HUES64 (cell line): ENCODE results near the gene FAM241B. TPM values are rescaled to one million over a fixed set of nuclear protein-coding genes. Genes with fewer than 3 reads are reported as not detected.
A peak's percentile ranks its signal among the peaks of the same experiment; 100 is the strongest.

Experiments
- H3K27ac ChIP-seq: 2 replicates; pipeline ENCODE4 v1.7.0; 2013; ENCODE audit warnings: low read depth, low read length, inconsistent platforms
- H3K27me3 ChIP-seq: 2 replicates; pipeline ENCODE4 v1.6.1; 2013; ENCODE audit warnings: mild to moderate bottlenecking, low read length; ENCODE audit not compliant: insufficient read depth
- H3K36me3 ChIP-seq: 2 replicates; pipeline ENCODE4 v1.6.1; 2013; ENCODE audit warnings: mild to moderate bottlenecking, low read length; ENCODE audit not compliant: insufficient read depth
- H3K4me1 ChIP-seq: 2 replicates; pipeline ENCODE4 v1.6.1; 2013; ENCODE audit warnings: mild to moderate bottlenecking, low read length, moderate library complexity; ENCODE audit not compliant: insufficient read depth
- H3K4me3 ChIP-seq: 2 replicates; pipeline ENCODE4 v1.5.1; 2013; ENCODE audit warnings: mild to moderate bottlenecking, low read length, moderate library complexity
- H3K9ac ChIP-seq: 2 replicates; pipeline ENCODE4 v1.6.1; 2013; ENCODE audit warnings: mild to moderate bottlenecking, low read depth, low read length
- H3K9me3 ChIP-seq: 2 replicates; pipeline ENCODE4 v1.6.1; 2013; ENCODE audit warnings: low read depth, low read length; ENCODE audit not compliant: insufficient read depth
- WGBS: fragments of 150-250, 120-280 bp; methylation state at CpG from one replicate; pipeline ENCODE4 v1.1.7; 2013; ENCODE audit warnings: missing lambda C conversion rate; 5-methylcytosine and 5-hydroxymethylcytosine counted together
- polyA plus RNA-seq, 2 experiments: library from polyadenylated mRNA; stranded (reverse); fragments of 50-300 nt; gene quantifications; one replicate each; pipeline ENCODE4 v1.2.3, GENCODE V29; 2013

FAM241B gene, protein sequence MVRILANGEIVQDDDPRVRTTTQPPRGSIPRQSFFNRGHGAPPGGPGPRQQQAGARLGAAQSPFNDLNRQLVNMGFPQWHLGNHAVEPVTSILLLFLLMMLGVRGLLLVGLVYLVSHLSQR
- 10.6 TPM for polyA plus RNA-seq (2013, experiment 1 of 2)
- polyA plus RNA-seq (2013, experiment 2 of 2), result 14.2 TPM

DNA sequence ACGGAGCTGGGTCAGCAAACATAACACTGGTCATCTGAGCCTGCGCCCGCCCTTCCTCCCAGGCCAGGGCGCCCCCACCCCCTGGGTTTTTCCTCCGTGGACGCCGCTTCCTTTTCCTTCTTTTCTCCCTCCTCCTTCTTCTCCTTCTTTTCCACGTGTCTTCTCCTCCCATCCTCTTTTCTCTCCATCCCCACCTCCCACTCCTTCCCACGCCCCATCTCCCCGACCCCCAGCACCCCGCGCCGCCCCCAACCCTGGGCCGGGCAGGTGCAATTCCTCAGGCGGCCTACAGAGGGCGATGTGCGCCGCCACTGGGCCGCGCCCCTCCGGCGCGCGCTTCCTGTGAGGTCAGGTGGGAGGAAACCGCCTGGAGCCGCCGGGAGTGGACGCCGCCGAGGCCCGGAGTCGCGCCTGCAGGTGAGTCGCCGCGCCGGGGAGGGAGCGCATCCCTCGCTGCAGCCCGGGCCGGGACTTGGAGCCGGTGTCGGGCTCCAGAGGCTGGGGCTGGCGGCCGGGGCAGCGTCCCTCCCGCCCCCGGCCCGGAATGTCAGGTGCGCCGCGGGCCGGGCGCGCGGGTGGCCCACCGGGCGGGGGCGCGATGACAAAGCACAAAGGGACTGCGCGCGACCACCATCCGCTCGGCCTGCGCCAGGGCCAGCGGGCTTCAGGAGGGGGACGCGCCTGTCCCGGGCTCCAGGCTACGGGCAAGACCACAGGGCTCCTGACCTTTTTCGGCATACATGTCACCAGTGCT lies at the start of gene FAM241B:
Gene FAM241B (plus strand): TSS at position 351 of the 754 bp plus-strand sequence. CDS start 1,497 bp downstream, outside the sequence.
- Histone ChIP-seq H3K27ac (no peak within 1 kb of the TSS), H3K9me3 (no peaks in the 10 kb centered on the region), H3K4me3 (peak within 1 kb of the TSS; percentile 75), H3K36me3 (peaks cover 24% of the 10 kb centered on the region), H3K27me3 (peaks cover 37% of the 10 kb centered on the region), H3K4me1 (no peaks in the 10 kb centered on the region), H3K9ac (peak within 1 kb of the TSS; percentile 77)
- 3% methylated on average over 72 of the region's 72 CpGs for WGBS

DNA sequence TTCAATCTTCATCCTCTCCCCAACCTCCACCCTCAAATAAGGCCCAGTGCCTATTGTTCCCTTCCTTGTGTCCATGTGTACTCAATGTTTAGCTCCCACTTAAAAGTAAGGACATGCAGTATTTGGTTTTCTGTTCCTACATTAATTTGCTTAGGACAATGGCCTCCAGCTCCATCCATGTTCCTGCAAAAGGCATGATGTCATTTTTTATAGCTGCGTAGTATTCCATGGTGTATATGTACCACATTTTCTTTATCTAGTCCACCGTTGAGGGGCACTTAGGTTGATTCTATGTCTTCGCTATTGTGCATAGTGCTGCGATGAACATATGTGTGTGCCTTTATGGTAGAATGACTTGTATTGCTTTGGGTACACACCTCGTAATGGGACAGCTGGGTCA lies 49.6 kb upstream of the FAM241B start:
- Histone ChIP-seq H3K4me1 (peaks cover 11% of the 10 kb centered on the region), H3K4me3 (no peak overlapping the region), H3K27ac (no peak overlapping the region), H3K9ac (no peak overlapping the region), H3K36me3 (no peaks in the 10 kb centered on the region), H3K9me3 (peaks cover 3% of the 10 kb centered on the region; the same call in 1 of the 2 replicates), H3K27me3 (peaks cover 99% of the 10 kb centered on the region)
- WGBS, result 86% methylated on average over 5 of the region's 5 CpGs

DNA sequence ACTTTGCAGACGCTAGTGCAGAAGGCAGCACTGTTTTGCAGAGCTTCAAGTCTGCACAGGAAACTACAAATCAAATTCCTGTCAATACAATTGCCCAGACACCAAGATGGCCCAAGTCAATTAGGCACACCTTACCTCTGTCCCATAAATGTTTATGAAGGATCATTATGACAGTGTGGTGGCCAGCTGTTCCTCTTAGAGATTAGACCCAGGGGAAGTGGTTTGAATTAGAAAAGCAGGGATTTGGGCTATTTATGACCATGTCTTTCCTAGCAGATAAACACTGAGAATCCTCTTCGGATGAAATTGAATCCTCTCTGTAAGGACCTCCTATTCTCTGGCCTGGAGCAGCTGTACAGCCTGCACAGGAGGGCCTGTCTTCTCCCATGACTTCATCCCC lies 46.9 kb upstream of the FAM241B start:
- 90% methylated on average over 2 of the region's 2 CpGs for WGBS
- no peak overlapping the region for H3K9ac ChIP-seq
- H3K4me1 ChIP-seq, result peaks cover 3% of the 10 kb centered on the region; the same call in 1 of the 2 replicates
- no peak overlapping the region for H3K4me3 ChIP-seq
- peaks cover 5% of the 10 kb centered on the region; the same call in 1 of the 2 replicates for H3K9me3 ChIP-seq
- H3K36me3 ChIP-seq, result no peaks in the 10 kb centered on the region
- H3K27ac ChIP-seq, result no peak overlapping the region
- H3K27me3 ChIP-seq, result peaks cover 82% of the 10 kb centered on the region

DNA sequence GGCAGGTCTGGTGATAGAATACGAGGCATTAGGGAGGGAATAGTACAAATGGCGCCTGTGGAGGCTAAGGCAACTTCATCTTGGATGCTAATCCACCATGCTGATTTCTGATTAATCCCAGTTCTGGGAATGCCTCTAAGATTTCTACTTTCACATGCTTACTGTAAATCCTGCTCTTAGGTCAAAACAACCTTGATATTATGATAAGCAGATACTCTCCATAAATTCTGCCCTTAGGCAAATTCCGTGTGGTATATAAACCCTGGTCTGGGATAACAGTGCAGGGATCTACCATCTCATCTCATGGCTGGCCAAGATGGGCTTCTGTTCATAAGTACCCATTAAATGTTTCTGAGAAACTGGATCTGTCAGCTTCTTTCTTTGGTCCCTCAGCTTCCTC lies 45.4 kb upstream of the FAM241B start:
- H3K36me3 ChIP-seq, result no peaks in the 10 kb centered on the region
- no peak overlapping the region for H3K27ac ChIP-seq
- peaks cover 7% of the 10 kb centered on the region; the same call in 1 of the 2 replicates for H3K9me3 ChIP-seq
- 88% methylated on average over 3 of the region's 3 CpGs for WGBS
- H3K27me3 ChIP-seq, result peaks cover 70% of the 10 kb centered on the region
- H3K9ac ChIP-seq, result no peak overlapping the region
- no peak overlapping the region for H3K4me3 ChIP-seq
- no peaks in the 10 kb centered on the region for H3K4me1 ChIP-seq

DNA sequence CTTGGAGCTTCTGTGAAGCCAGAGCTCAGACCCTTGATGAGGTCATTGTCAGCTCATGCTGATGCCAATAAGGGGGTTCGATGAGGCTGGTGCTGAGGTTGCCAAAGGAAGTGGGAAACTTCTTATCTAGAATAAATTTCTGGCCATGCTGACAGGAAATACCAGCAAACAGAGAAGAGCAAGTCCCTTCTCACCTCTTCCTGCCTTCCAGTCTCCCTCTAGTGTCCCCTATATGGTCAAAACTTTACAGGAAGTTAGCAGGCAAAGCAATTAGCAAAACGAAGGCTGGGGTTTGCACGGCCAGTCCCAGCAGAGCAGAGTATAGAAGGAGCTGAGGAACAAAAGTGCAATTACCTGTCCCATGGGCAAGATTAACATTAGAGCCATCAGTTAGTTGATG lies 41.7 kb upstream of the FAM241B start:
- Histone ChIP-seq H3K36me3 (no peaks in the 10 kb centered on the region), H3K4me3 (no peak overlapping the region), H3K27me3 (peaks cover 34% of the 10 kb centered on the region), H3K9ac (no peak overlapping the region), H3K4me1 (no peaks in the 10 kb centered on the region), H3K27ac (no peak overlapping the region), H3K9me3 (0 out of 2 replicates have a peak, but pooled peaks cover 3% of the 10 kb centered on the region)
- WGBS, result 52% methylated on average over 3 of the region's 3 CpGs

DNA sequence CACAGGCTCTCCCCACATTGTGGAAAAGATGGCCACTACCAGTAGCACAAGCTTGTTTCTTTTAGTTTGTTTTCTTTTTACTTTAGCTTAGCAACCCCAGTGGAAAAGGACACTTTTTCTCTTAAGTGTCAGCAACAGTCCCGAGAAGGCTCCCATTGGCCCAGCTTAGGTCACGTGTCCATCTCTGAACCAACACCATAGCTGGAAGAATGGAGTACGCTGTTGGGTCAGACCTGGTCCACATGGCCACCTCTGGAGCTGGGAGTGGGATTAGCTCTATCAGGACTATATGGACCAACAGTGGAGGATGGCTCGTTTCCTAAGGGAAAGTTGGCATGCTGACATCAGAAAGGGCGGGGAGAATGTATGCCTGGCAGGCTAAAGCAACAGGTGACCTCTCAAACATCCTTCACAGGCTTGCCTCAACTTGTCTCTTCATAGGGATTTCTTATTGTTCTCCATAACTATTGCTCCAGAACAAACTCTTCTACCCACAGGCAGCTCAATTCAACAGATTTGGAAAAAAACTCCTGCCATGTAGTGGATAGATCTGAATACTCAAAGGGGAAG lies 29.2 kb upstream of the FAM241B start:
- no peak overlapping the region for H3K27ac ChIP-seq
- no peaks in the 10 kb centered on the region for H3K36me3 ChIP-seq
- no peaks in the 10 kb centered on the region for H3K27me3 ChIP-seq
- H3K4me1 ChIP-seq, result no peaks in the 10 kb centered on the region
- H3K9ac ChIP-seq, result no peak overlapping the region
- no peak overlapping the region for H3K4me3 ChIP-seq
- WGBS, result 89% methylated on average over 5 of the region's 5 CpGs
- H3K9me3 ChIP-seq, result no peaks in the 10 kb centered on the region

DNA sequence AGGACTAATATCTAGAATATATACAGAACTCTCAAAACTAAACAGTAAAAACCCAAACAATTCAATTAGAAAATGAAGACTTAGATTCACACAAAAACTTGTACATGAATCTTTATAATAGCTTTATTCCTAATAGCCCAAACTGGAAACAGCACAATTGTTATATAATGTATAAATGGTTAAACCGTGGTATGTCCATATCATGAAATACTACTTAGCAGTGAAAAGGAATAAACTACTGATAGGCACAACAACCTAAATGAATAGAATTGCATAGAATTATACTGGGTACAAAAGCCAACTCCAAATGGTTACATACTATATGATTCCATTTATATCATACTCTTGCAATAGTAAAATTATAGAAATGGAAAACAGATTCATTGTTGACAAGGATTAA lies 21.0 kb upstream of the FAM241B start:
- H3K4me3 ChIP-seq, result no peak overlapping the region
- no CpG with 5 or more reads among the region's 1 CpG for WGBS
- H3K27me3 ChIP-seq, result no peaks in the 10 kb centered on the region
- peaks cover 21% of the 10 kb centered on the region for H3K9me3 ChIP-seq
- H3K36me3 ChIP-seq, result no peaks in the 10 kb centered on the region
- no peak overlapping the region for H3K27ac ChIP-seq
- H3K9ac ChIP-seq, result no peak overlapping the region
- no peaks in the 10 kb centered on the region for H3K4me1 ChIP-seq

DNA sequence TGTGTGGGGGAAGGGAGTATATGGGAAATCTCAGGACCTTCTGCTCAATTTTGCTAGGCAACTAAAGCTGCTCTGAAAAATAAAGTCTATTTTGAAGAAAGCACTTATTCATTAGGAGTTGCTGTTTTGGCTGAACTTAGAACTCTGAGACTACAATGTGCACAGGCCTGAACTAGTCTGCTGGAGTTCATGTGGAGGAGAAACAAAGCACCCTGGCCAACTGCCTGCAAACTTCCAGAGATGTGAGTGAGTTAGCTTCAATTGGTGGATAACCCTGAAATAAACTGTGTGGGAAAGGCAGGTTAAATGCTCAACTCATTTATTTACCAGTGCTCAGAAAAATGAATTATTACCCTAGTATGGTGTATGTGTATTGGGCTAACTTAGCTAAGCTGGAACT lies 17.3 kb upstream of the FAM241B start:
- H3K27ac ChIP-seq, result no peak overlapping the region
- no peaks in the 10 kb centered on the region for H3K27me3 ChIP-seq
- peaks cover 26% of the 10 kb centered on the region for H3K9me3 ChIP-seq
- no peak overlapping the region for H3K9ac ChIP-seq
- no peak overlapping the region for H3K4me3 ChIP-seq
- H3K4me1 ChIP-seq, result no peaks in the 10 kb centered on the region
- no peaks in the 10 kb centered on the region for H3K36me3 ChIP-seq

DNA sequence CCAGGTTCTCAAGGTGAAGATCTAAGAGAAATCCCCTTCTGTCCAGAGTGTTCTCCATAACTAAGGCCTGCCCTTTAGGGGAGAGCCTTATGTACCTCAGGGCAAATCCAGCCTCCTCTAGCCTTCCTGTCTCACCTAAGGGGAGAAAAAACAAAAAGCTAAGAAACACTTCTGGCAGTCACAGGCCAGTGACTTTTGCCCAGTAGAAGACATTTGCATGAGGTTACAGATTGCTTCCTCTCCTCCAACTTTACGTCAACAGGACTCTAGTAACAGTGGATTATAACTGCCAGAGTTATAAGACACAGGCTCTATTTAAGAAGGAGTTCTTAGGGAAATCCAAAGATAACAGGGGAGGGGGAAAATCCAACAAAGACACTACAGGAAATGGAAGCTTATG lies 15.9 kb upstream of the FAM241B start:
- Histone ChIP-seq H3K4me3 (no peak overlapping the region), H3K36me3 (no peaks in the 10 kb centered on the region), H3K9ac (no peak overlapping the region), H3K9me3 (peaks cover 16% of the 10 kb centered on the region), H3K27me3 (no peaks in the 10 kb centered on the region), H3K27ac (no peak overlapping the region), H3K4me1 (no peaks in the 10 kb centered on the region)
- 92% methylated on average over 1 of the region's 1 CpG for WGBS

DNA sequence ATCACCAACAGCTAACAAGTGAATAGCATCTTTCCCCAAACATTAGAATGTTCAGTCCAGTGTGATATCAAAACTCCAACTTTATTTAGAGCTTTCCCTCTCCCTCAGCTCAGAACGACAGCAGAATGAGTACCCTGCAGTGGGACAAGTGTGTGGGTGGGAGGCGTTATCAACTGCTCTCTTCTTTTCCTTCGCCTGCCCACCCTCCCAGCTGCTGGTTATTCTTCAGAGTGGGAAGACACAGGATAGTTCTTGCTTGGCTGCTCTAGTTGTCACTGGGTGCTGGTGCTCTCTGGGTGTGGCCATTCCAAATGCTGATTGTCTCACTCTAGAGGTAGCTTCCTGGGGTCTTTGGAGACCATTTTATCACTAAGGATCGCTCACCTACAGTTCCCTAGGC lies 13.7 kb upstream of the FAM241B start:
- H3K27ac ChIP-seq, result no peak overlapping the region
- no peaks in the 10 kb centered on the region for H3K27me3 ChIP-seq
- WGBS, result 82% methylated on average over 4 of the region's 4 CpGs
- H3K9me3 ChIP-seq, result 0 out of 2 replicates have a peak, but pooled peaks cover 9% of the 10 kb centered on the region
- no peaks in the 10 kb centered on the region for H3K4me1 ChIP-seq
- H3K36me3 ChIP-seq, result no peaks in the 10 kb centered on the region
- no peak overlapping the region for H3K4me3 ChIP-seq
- H3K9ac ChIP-seq, result no peak overlapping the region

DNA sequence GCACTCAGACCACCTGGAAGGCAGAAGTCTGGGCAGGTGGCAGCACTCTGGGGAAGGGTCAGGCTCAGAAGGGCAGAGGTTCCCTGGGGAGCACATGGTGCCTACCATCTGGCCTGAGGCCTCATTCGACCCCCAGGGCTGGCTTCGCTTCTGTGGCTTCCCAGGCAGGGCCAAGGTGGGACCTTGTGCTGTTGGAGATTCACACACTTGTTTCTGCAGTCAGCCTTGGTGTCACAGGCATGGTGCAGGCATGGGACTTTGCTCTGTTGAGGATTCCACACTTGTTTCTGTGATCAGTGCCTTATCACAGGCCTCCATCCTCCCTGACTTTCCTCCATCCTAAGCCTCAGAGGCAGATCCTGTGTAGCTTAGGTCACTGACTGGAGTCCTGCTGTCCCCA lies 11.3 kb upstream of the FAM241B start:
- Histone ChIP-seq H3K36me3 (no peaks in the 10 kb centered on the region), H3K27me3 (no peaks in the 10 kb centered on the region)

More for the DNA sequence above, 11.3 kb upstream of the FAM241B start:
- no peak overlapping the region for H3K4me3 ChIP-seq
- no peak overlapping the region for H3K9ac ChIP-seq
- peaks cover 15% of the 10 kb centered on the region; the same call in 1 of the 2 replicates for H3K9me3 ChIP-seq
- H3K27ac ChIP-seq, result no peak overlapping the region
- WGBS, result 90% methylated on average over 2 of the region's 2 CpGs
- H3K4me1 ChIP-seq, result no peaks in the 10 kb centered on the region
